Lower lobe of right lung (tissue), 2 donors: ENCODE measurements around the gene LMO1. TPM values are rescaled to one million over a fixed set of nuclear protein-coding genes. Genes with fewer than 3 reads are reported as not detected.

Source experiments
- ATAC-seq, 2 donors: fragments of 200-7000 bp; cut with Tn5 transposase; one replicate each; pipeline ENCODE4 v1.9.1; 2020 to 2022; ENCODE audit warnings: mild to moderate bottlenecking in 2 of 2, moderate library complexity in 2 of 2
- DNase-seq: peaks from one replicate; pipeline ENCODE4 v3.0.0-alpha.2; 2020
- H3K27ac ChIP-seq: fragments of 200-600 bp; one replicate; pipeline ENCODE4 v1.8.0; 2022
- H3K27me3 ChIP-seq: fragments of 200-600 bp; one replicate; pipeline ENCODE4 v1.8.0; 2022; ENCODE audit warnings: low read depth
- H3K36me3 ChIP-seq: fragments of 200-600 bp; one replicate; pipeline ENCODE4 v1.8.0; 2022; ENCODE audit warnings: mild to moderate bottlenecking
- H3K4me1 ChIP-seq: fragments of 200-600 bp; one replicate; pipeline ENCODE4 v1.8.0; 2022
- H3K4me3 ChIP-seq: fragments of 200-600 bp; one replicate; pipeline ENCODE4 v1.8.0; 2022; ENCODE audit warnings: mild to moderate bottlenecking
- H3K9me3 ChIP-seq: fragments of 200-600 bp; one replicate; pipeline ENCODE4 v1.8.0; 2022
- intact Hi-C: fragments of 100-400 bp; cut with DNase I; formaldehyde crosslinking; loops from one replicate; pipeline ENCODE4 v1.11.0; 2022
- total RNA-seq: library from RNA; stranded (reverse); fragmentation: NEBNext Ultra II Directional; extraction: Animal tissue kit (Norgen Biotek cat#: 25700); gene quantifications from one replicate; pipeline ENCODE4 v1.2.1, GENCODE V29; 2021
- TF ChIP-seq, protein P1 (sequence below): fragments of 200-600 bp; IDR thresholded peaks from one replicate; pipeline ENCODE4 v1.8.0; 2022; ENCODE audit warnings: antibody characterized with exemption, mild to moderate bottlenecking
- donor health status: DM: no; HTN: yes; CAD: no; lungs with severe emphysema.

LMO1 gene
- total RNA-seq, 1 donor from 2014 or later, result not detected

DNA sequence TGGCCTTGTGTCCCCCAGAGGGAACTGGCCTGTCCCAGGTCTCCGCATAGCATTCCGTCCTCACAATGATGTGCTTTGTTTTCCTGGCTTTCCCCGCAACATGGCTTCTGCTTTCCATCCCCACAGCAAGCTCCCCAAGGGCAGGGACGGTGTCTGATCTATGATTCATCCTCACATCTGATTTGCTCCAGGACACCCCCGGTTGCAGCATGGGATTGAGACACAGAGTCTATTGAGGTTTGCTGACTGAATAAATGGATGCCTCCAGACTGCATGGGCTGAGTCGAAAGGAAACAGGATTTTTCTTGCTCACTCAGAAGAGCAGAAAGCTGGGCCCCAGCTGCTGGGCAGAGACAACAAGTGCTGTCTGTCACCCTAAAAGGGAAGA is 40.2 kb downstream of the LMO1 start:
- DNase-seq (peak; percentile 29), ATAC-seq (no peak)
- Histone ChIP-seq H3K4me3 (no peak overlapping the region), H3K4me1 (no peaks in the 10 kb centered on the region), H3K27ac (no peak overlapping the region), H3K9me3 (no peaks in the 10 kb centered on the region), H3K36me3 (no peaks in the 10 kb centered on the region), H3K27me3 (no peaks in the 10 kb centered on the region)
- intact Hi-C loops, result no loop called here
- TF ChIP-seq, protein P1, sequence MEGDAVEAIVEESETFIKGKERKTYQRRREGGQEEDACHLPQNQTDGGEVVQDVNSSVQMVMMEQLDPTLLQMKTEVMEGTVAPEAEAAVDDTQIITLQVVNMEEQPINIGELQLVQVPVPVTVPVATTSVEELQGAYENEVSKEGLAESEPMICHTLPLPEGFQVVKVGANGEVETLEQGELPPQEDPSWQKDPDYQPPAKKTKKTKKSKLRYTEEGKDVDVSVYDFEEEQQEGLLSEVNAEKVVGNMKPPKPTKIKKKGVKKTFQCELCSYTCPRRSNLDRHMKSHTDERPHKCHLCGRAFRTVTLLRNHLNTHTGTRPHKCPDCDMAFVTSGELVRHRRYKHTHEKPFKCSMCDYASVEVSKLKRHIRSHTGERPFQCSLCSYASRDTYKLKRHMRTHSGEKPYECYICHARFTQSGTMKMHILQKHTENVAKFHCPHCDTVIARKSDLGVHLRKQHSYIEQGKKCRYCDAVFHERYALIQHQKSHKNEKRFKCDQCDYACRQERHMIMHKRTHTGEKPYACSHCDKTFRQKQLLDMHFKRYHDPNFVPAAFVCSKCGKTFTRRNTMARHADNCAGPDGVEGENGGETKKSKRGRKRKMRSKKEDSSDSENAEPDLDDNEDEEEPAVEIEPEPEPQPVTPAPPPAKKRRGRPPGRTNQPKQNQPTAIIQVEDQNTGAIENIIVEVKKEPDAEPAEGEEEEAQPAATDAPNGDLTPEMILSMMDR, result no peak

DNA sequence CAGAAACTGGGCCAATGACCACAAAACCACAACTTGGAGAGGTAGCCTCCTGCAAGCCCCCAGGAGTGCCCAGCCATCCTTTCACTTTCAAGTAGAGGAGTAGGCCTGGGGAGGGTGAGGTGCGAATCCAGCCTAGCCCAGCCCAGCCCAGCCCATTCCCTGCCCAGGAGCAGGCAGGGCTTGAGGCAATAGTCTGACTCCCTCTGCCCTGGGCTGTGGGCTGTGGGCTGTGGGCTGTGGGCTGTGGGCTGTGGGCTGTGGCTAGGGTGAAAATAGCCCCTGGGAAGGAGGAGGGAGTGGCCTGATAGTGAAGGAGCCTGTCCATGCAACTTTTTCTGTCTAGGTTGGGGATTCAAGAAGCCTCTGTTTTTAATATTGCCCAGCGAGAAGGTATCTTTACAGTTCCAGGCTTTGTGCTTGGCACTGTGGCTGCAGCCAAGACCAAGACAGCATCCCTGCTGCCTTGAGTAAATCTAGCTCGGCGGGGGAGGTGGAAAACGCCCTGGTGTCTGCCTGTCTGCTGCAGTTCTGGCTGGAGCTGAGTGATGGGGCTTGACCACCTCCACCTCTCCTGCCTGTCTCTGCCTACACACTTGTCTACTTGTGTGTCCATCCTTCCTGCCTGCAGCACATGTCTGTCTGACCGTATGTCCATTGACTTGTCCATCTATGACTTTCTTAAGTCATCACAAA is 40.7 kb downstream of the LMO1 start:
- no peaks in the 10 kb centered on the region for H3K27me3 ChIP-seq
- TF ChIP-seq, protein P1, result no peak
- no peaks in the 10 kb centered on the region for H3K4me1 ChIP-seq
- no peaks in the 10 kb centered on the region for H3K9me3 ChIP-seq
- DNase-seq (peak; percentile 19), ATAC-seq (no peak)
- no peak overlapping the region for H3K4me3 ChIP-seq
- intact Hi-C loops, result no loop called here
- no peaks in the 10 kb centered on the region for H3K36me3 ChIP-seq
- no peak overlapping the region for H3K27ac ChIP-seq

DNA sequence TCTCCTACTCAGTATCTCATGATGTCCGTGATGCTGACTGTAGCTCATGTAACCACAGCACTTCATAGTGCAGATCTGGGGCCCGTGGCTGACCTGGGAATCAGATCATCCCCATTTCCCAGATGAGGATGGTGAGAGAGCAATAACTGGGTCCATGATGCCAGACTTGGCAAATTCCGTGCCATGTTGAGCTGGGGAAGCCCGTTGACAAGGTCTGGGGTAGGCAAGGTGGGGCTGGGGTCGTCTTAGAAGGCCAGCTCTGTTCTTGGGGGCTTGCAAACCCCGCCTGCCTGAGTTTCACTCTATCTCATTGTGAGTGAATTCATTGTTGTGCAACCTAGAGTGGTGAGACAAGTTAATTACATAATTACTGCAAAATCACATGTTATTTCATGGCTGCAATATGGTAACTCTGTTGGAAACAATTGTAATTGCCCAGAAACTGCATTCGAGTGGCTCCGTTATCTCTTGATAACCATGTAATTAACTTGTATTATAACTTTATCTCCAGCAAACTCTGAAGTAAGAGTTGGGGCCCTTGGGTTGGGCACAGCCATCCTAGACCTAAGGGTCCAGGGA is 41.7 kb downstream of the LMO1 start:
- TF ChIP-seq, protein P1, result no peak
- intact Hi-C loops, result no loop called here
- peak; percentile 20 for DNase-seq
- H3K4me1 ChIP-seq, result no peaks in the 10 kb centered on the region
- H3K27me3 ChIP-seq, result no peaks in the 10 kb centered on the region
- H3K9me3 ChIP-seq, result no peaks in the 10 kb centered on the region
- no peak overlapping the region for H3K4me3 ChIP-seq
- no peak overlapping the region for H3K27ac ChIP-seq
- no peaks in the 10 kb centered on the region for H3K36me3 ChIP-seq
- no peak for ATAC-seq

DNA sequence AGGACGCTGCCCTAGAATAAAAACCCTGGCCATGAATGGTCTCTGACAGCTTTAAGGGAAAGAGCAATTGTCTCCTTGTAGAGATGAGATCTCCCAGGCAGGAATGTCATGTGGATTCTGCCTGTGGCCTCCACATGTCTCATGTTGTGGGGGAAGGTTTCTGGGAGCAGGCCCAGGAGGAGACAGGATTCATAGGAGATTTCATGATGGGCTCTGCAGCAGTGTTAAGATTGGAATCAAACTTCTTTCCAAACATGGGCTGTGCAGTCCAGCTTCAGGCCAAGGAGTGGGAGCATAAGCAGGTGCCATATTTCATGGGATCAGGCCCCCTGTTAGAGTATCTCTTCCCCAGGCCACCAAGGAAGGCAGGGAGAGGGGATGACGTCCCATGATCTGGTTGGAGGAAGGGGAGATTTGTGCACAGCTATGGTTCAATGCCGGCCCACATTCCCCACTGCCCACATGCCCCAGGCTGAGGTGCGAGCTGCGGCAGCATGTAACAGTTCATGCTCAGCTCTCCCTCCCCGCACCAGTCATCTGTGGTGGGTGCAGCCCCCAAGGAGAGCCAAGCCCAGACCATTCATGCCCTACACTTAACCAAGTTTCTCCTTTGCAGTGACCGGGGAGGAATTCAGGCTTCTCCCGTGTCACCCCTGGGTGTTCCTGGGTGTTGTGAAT is 42.5 kb downstream of the LMO1 start:
- TF ChIP-seq, protein P1, result no peak
- DNase-seq (peak; percentile 20), ATAC-seq (no peak)
- Histone ChIP-seq H3K9me3 (no peaks in the 10 kb centered on the region), H3K36me3 (no peaks in the 10 kb centered on the region), H3K27me3 (no peaks in the 10 kb centered on the region), H3K27ac (no peak overlapping the region), H3K4me3 (no peak overlapping the region), H3K4me1 (no peaks in the 10 kb centered on the region)
- intact Hi-C loops, result no loop called here

DNA sequence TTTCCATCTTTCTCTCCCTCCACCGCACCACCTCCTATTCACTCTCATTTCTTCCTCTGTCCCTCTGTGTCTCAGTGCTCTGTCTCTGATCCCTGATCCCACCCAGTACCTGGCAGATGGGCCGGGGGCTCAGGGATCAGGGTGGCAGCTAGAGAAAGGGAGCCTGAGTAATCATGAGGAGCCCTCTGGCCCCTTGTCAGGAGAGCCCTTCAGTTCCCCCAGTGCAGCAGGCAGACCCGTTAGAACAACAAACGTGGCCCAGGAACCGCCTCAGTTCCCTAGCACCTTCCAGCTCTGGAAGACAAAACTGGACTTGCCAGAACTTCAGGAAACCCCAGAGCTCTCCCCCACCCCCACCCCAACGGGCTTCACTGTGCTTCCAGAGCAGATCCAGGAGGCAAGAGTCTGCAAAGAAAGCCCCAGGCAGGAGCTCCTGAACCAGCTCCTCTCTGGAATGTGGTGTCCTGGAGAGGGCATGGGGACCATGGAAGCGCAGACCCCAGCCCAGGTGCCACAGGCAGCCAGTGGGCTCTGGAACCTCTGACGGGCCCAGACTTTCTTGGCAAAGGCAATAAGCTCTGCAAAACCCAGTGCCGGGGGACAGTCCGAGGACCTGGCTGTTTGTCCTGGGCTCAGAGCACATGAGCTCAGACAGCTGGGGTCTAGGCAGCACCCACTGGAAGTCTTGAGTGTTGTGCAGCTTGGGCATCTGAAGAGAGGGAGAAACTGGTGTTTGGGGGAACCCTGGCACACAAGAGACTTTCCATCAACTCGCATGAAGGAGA is 43.2 kb downstream of the LMO1 start:
- Histone ChIP-seq H3K4me1 (no peaks in the 10 kb centered on the region), H3K27ac (no peak overlapping the region), H3K9me3 (no peaks in the 10 kb centered on the region), H3K36me3 (no peaks in the 10 kb centered on the region), H3K27me3 (no peaks in the 10 kb centered on the region), H3K4me3 (no peak overlapping the region)
- intact Hi-C loops, result no loop called here
- DNase-seq, result peak; percentile 28
- no peak for ATAC-seq
- TF ChIP-seq, protein P1, result no peak
